Stomach smooth muscle (tissue), 2 donors: Measurements from ENCODE around the gene GGCX.

Experiments
- H3K27ac ChIP-seq: one replicate; pipeline ENCODE4 v1.7.0; 2013; ENCODE audit warnings: mild to moderate bottlenecking, low read length, inconsistent platforms
- H3K27me3 ChIP-seq, 2 donors: one replicate each; pipeline ENCODE4 v1.7.0; 2013; ENCODE audit warnings: low read length in 2 of 2; ENCODE audit not compliant: insufficient read depth in 2 of 2, control insufficient read depth in 1 of 2
- H3K36me3 ChIP-seq, 2 donors: one replicate each; pipeline ENCODE4 v1.7.0; 2013; ENCODE audit warnings: low read length in 2 of 2; ENCODE audit not compliant: control insufficient read depth in 2 of 2, insufficient read depth in 2 of 2
- H3K4me1 ChIP-seq: one replicate; pipeline ENCODE4 v1.7.0; 2013; ENCODE audit warnings: low read length; ENCODE audit not compliant: control insufficient read depth, insufficient read depth
- H3K4me3 ChIP-seq, 2 donors: one replicate each; pipeline ENCODE4 v1.7.0; 2013; ENCODE audit warnings: low read length in 2 of 2
- H3K9ac ChIP-seq, 2 donors: one replicate each; pipeline ENCODE4 v1.7.0; 2013; ENCODE audit warnings: low read length in 2 of 2, mild to moderate bottlenecking in 1 of 2
- H3K9me3 ChIP-seq, 2 donors: one replicate each; pipeline ENCODE4 v1.7.0; 2013; ENCODE audit warnings: low read length in 2 of 2; ENCODE audit not compliant: control insufficient read depth in 2 of 2
- donor health status: healthy.
- donor health status: Pancreatic carcinoma.

Gene GGCX

GRCh38 chr2:85506768-85507181 lies 54.5 kb downstream of the GGCX start:
- Histone ChIP-seq H3K36me3 (no peaks in the 10 kb centered on the region), H3K4me3 (no peak overlapping the region), H3K9ac (no peak overlapping the region), H3K4me1 (peaks cover 10% of the 10 kb centered on the region), H3K27me3 (no peaks in the 10 kb centered on the region), H3K9me3 (no peaks in the 10 kb centered on the region), H3K27ac (no peak overlapping the region)

DNA sequence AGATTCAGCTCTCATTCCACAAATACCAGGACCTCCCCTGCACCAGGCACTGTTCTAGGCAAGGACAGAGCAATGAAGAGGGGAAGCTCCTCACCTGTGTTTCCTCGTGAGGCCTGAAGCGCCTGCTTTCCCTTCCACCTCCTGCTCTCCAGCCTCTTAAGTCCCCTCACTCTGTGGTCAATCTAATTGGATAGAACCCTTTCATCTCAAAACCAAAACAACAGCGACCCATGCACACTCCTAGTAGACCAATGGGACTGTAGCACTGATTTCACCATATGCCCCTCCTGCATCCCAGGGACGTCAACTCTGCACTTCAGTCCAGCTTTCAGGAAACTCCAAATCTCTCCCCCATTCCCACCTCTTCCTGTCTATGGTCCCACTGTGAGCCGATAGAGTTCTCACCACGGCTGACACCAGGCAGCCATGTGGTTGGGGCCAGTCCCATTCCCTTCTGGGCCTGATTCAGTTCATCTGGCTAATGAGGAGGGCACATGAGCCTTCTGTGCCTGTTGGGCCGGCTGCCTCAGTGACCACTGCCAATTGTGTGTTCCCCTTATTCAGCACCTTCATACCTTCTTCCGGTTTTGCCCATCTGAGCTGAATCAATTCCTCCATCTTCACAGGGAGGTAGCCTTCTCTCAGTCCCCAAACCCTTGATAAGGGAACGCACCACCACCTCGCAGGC lies 55.6 kb downstream of the GGCX start:
- Histone ChIP-seq H3K9me3 (no peaks in the 10 kb centered on the region), H3K27ac (no peak overlapping the region), H3K27me3 (no peaks in the 10 kb centered on the region), H3K4me3 (no peak overlapping the region), H3K9ac (no peak overlapping the region), H3K4me1 (peaks cover 8% of the 10 kb centered on the region), H3K36me3 (no peaks in the 10 kb centered on the region)

GRCh38 chr2:85504778-85505261 lies 56.5 kb downstream of the GGCX start:
- Histone ChIP-seq H3K27ac (no peak overlapping the region), H3K27me3 (no peaks in the 10 kb centered on the region), H3K4me1 (peaks cover 8% of the 10 kb centered on the region), H3K36me3 (no peaks in the 10 kb centered on the region), H3K9me3 (no peaks in the 10 kb centered on the region), H3K4me3 (no peak overlapping the region), H3K9ac (no peak overlapping the region)

DNA sequence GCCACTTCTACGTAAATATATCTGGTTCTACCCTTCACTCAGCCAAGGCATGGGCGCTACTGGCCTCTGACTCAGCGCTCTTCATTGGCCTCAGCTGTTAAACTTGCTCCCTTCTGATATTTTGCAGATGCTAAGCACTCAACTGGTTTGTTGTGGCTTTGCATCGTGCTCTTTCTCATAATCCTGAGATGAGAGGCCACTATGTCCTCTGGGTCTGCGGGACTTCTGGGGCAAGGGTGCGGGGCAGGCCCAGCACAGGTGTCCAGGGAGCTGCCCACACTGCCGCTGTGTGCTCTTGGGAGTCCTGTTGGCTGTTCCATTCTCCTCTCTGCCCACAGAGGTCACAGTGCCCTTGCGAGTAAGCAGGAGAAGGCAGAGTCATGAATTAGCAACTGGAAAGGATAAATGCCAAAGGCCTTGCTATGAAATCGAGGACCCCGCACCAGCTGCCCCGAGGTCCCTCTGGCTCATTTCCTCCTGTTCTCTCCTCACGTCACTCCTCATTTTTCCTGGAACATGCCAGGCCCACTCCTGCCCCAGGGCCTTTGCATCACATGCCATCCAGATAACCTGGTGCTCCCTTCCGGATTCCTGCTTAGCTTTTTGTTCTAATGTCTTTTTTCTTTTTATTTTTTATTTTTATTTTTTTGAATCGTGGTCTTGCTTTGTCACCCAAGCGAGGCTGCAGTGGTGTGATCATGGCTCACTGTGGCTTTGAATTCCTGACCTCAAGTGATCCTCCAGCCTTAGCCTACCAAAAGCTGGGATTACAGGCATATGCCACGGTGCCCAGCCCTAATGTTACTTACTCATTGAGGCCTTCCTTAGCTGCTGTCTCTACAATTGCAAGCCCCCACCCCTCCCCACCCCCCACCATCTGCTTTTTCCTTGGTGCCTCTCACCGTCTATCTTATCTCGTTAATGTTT lies 57.2 kb downstream of the GGCX start:
- Histone ChIP-seq H3K9ac (no peak overlapping the region), H3K36me3 (no peaks in the 10 kb centered on the region), H3K9me3 (no peaks in the 10 kb centered on the region), H3K27me3 (no peaks in the 10 kb centered on the region), H3K4me3 (no peak overlapping the region), H3K4me1 (peaks cover 8% of the 10 kb centered on the region), H3K27ac (no peak overlapping the region)

DNA sequence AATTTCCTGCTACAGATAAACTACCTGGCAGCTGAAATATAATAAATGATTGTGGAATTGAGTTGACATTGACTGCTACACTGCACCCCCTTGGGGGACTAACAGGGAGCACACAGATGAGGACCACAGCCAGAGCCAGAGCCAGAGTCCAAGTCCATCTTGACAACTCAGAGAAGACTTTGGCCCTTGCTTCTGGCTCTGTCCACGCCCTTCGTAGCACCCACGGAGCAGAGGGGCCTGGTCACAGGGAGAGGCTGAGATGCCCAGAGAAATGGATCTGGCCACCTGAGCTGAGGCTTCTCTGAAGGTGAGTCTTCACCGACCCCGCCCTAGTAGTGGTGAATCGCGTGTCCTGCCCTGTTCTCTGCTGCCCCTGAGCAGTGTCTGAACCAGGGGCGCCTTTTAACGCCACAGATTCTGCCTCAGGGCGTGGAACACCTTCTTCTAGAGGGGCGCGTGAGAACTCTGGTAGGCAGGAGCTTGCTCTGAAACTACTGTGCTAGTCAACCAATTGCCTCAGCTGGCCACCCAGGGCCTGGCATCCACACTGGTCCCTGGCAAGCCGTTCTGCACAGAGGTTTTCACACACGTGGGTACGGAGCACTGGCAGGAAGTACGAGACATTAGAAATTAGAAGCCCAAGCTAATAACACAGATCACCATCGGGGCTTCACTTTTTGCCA lies 58.0 kb downstream of the GGCX start:
- H3K4me3 ChIP-seq: no peak overlapping the region
- H3K9ac ChIP-seq: no peak overlapping the region
- H3K4me1 ChIP-seq: peaks cover 8% of the 10 kb centered on the region
- H3K9me3 ChIP-seq: no peaks in the 10 kb centered on the region
- no peaks in the 10 kb centered on the region for H3K27me3 ChIP-seq
- H3K36me3 ChIP-seq: no peaks in the 10 kb centered on the region
- H3K27ac ChIP-seq: no peak overlapping the region

- H3K27ac ChIP-seq: no peak overlapping the region
- no peaks in the 10 kb centered on the region for H3K27me3 ChIP-seq
- H3K9ac ChIP-seq: no peak overlapping the region
- no peaks in the 10 kb centered on the region for H3K36me3 ChIP-seq
- no peak overlapping the region for H3K4me3 ChIP-seq
- H3K9me3 ChIP-seq: no peaks in the 10 kb centered on the region
- peaks cover 8% of the 10 kb centered on the region for H3K4me1 ChIP-seq
These were observed 58.6 kb downstream of the GGCX start for GRCh38 chr2:85502720-85503119.

DNA sequence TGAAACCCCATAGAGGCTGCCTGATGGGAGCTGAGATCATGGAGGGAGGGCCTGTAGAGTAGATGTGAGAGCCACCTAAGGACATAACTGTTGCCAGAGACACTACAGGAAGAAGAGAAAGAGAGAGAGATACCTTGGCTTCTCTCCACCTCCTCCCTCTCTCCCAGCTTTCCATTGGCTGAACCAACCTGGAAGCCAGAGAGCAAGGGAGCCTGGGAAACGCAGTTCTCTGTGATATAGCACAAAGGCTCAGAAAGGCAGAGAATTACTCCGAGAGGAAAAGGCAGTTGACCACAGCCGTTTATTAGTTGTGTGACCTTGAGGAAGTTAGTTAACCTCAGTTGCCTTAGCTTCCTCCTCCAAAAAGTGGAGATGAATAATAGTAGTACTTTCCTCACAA lies 60.0 kb downstream of the GGCX start:
- Histone ChIP-seq H3K9ac (no peak overlapping the region), H3K4me3 (no peak overlapping the region), H3K27ac (no peak overlapping the region), H3K36me3 (no peaks in the 10 kb centered on the region), H3K4me1 (peaks cover 4% of the 10 kb centered on the region), H3K9me3 (no peaks in the 10 kb centered on the region), H3K27me3 (no peaks in the 10 kb centered on the region)

DNA sequence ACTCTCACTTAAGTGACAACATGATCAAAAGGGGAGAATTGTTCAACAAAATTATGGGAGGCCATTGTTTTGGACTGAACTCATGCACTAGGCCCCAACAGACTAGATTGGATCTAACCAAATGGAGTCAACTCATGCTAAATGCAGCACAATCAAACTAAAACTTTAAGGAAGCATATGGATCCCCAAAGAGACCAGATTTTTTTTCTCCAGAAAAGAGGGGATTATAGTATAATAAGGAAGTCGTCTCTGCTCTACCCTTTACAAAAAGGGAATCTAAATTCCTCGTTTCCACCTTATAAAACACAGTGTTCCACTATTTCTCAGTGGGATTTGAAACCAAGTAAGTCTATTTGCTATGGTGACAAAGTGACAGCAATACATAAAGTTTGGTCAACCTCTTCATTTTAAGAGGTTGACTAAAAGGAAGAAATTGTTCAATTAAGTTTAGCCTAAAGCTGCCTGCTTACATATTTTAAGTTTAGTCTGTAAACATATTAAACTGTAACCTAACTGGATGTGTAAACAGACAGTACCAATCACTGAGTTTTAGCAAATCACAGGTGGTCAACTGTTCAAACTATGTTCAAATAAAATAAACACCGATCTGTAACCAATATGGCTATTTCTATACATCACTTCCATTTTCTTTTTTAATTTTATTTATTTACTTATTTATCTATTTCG lies 63.2 kb downstream of the GGCX start:
- Histone ChIP-seq H3K36me3 (no peaks in the 10 kb centered on the region), H3K27ac (no peak overlapping the region)

DNA sequence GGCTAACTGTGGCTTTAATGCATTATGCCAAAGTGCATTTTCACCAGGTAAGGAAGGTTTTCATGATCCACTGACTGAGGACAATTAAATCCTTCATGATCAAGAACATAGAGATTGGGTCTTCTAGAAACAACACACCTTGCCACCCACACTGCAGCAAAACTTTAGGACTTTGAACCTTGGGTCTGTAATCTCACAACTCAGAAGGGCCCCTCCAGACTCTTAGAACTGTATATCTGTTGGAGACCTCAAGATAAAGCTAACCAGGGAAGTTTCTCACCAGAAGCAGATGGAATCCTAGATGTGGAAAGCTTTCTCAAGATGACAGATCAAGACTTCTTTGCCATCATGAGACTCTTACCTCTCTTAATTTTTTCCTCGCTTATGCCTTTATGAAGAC lies 64.9 kb downstream of the GGCX start:
- no peaks in the 10 kb centered on the region for H3K4me1 ChIP-seq
- H3K27ac ChIP-seq: no peak overlapping the region
- no peaks in the 10 kb centered on the region for H3K9me3 ChIP-seq
- no peak overlapping the region for H3K9ac ChIP-seq
- no peaks in the 10 kb centered on the region for H3K27me3 ChIP-seq
- no peak overlapping the region for H3K4me3 ChIP-seq
- no peaks in the 10 kb centered on the region for H3K36me3 ChIP-seq

More for the DNA sequence above, 63.2 kb downstream of the GGCX start:
- Histone ChIP-seq H3K9me3 (no peaks in the 10 kb centered on the region), H3K9ac (no peak overlapping the region), H3K4me3 (no peak overlapping the region), H3K27me3 (no peaks in the 10 kb centered on the region), H3K4me1 (no peaks in the 10 kb centered on the region)
